AG04450 (cell line): ENCODE measurements around the gene GRIN3A. TPM values are rescaled to one million over a fixed set of nuclear protein-coding genes. Genes with fewer than 3 reads are reported as not detected.
A peak's percentile ranks its signal among the peaks of the same experiment; 100 is the strongest.
"Not testable (repeated sequence)": the region's sequence is repeated elsewhere in the genome, so short reads cannot be mapped to it uniquely, and the experiment has no call there.

Experiments used
- CTCF ChIA-PET: fragments of 300-600, 350-600 bp; formaldehyde crosslinking; extraction: SDS; loops from one replicate; lab custom pipeline; 2022; ENCODE audit warnings: antibody characterized with exemption, inconsistent platforms; lab: Charles Lee
- POLR2A ChIA-PET: fragments of 350-600 bp; formaldehyde crosslinking; extraction: SDS; loops from one replicate; lab custom pipeline; 2021; ENCODE audit warnings: antibody characterized with exemption, inconsistent platforms; lab: Yijun Ruan, JAX
- DNase-seq: peaks from one replicate; pipeline ENCODE4 v3.0.0-alpha.2; 2011; ENCODE audit warnings: low read depth, low spot score
- H3K27ac ChIP-seq: one replicate; pipeline ENCODE4 v1.5.1; 2012; ENCODE audit warnings: low read depth, low read length, control low read depth
- H3K27me3 ChIP-seq: one replicate; pipeline ENCODE4 v1.6.0; 2012; ENCODE audit warnings: low read length; ENCODE audit not compliant: control insufficient read depth, insufficient read depth
- H3K4me3 ChIP-seq: 2 replicates; pipeline ENCODE4 v1.5.1; 2011; ENCODE audit warnings: mild to moderate bottlenecking, low read depth, low read length, control low read depth
- H3K9me3 ChIP-seq: 2 replicates; pipeline ENCODE4 v1.5.1; 2012; ENCODE audit warnings: low read length; ENCODE audit not compliant: control insufficient read depth, insufficient read depth
- polyA plus RNA-seq: library from polyadenylated mRNA; depleted of rRNA; stranded (reverse); fragments of >200 nt; gene quantifications from 2 replicates; pipeline ENCODE4 v1.2.3, GENCODE V29; 2011
- TF ChIP-seq, protein P1 (sequence below): IDR thresholded peaks from 2 replicates; pipeline ENCODE4 v1.5.1; 2011; ENCODE audit warnings: low read depth, low read length, control low read depth, inconsistent platforms

GRIN3A gene
- polyA plus RNA-seq, 1 experiment: not detected

GRCh38 chr9:101736717-101737116, 1.7 kb downstream of the GRIN3A start:
- POLR2A ChIA-PET: no interaction called here
- Histone ChIP-seq H3K9me3 (peaks cover 4% of the 10 kb centered on the region; the same call in 1 of the 2 replicates), H3K27me3 (peaks cover 5% of the 10 kb centered on the region), H3K27ac (no peak overlapping the region), H3K4me3 (no peak overlapping the region)
- TF ChIP-seq, protein P1, sequence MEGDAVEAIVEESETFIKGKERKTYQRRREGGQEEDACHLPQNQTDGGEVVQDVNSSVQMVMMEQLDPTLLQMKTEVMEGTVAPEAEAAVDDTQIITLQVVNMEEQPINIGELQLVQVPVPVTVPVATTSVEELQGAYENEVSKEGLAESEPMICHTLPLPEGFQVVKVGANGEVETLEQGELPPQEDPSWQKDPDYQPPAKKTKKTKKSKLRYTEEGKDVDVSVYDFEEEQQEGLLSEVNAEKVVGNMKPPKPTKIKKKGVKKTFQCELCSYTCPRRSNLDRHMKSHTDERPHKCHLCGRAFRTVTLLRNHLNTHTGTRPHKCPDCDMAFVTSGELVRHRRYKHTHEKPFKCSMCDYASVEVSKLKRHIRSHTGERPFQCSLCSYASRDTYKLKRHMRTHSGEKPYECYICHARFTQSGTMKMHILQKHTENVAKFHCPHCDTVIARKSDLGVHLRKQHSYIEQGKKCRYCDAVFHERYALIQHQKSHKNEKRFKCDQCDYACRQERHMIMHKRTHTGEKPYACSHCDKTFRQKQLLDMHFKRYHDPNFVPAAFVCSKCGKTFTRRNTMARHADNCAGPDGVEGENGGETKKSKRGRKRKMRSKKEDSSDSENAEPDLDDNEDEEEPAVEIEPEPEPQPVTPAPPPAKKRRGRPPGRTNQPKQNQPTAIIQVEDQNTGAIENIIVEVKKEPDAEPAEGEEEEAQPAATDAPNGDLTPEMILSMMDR: no peak
- DNase-seq: no peak
- CTCF ChIA-PET: interaction anchor here (1.9 kb wide), 1 partner anchor 9 kb away, joined by 4 read pairs; no protein-coding TSS in a partner anchor

DNA sequence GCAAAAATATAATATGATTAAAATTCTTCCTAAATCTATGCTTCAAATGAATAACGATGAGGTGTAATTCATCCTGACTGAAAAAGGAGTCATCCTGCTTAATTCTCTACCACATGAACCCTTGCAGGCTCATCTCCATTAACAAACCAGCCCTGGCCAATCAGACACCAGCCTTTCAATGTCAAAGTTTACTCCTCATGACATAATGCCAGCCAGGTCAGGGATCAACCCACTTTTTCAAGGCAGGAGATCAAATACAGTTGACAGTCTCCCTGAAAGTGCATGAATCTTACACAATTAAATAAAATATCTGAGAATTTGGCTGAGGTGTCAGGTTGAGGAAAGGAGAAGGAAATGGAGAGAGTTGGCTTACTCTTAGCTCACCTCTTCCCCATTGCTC, 7.0 kb downstream of the GRIN3A start:
- no peak for DNase-seq
- Histone ChIP-seq H3K27ac (no peak overlapping the region), H3K4me3 (no peak overlapping the region), H3K9me3 (no peaks in the 10 kb centered on the region), H3K27me3 (no peaks in the 10 kb centered on the region)
- CTCF ChIA-PET: no interaction called here
- POLR2A ChIA-PET: no interaction called here
- TF ChIP-seq, protein P1: no peak

DNA sequence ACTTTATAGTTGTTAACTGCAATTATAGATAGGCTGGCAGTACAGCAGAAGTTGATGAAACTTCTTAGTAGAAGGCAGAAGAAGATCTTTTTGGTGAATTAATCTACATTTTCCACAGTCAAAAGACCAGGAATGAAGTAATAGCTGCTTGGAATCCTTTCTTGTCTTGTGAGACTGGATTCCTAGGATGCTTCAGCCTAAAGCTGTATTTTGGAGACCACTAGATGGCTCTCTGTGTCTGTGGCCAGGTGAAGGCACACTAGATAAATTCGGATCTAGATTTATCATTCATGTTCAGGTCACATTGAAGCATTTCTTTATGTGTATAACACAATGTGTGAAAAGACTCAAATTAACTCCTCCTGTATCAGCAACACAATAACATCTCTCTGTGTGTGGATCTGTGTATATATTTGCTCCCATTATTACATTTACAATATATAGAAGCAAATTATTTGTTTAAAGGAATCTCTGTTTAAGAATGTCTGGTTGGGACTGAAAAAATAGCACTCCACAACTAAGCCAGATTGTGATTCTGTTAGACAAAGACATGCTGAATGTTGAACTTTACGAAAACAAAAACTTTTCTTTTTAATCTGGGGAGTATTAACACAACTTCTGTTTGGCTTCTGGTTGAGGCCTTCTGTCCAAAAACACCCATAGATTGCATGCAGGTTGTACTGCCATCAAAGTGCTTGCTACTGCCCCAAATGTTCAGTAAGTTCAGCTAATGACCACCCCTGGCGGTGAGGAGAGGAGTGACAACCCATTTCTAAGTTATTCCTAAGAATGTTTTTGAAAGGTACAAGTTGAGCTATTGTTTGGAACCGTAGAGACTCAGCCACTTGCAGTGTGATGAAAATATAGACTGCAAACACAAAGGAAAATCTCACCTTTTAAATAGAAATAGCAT, 10.6 kb downstream of the GRIN3A start:
- no peak overlapping the region for H3K27ac ChIP-seq
- CTCF ChIA-PET: interaction anchor here (0.8 to 1.6 kb wide), 4 partner anchors 9 to 106 kb away, joined by 3 to 4 read pairs (median 3); no protein-coding TSS in a partner anchor
- no peaks in the 10 kb centered on the region; the same call in 1 of the 2 replicates for H3K9me3 ChIP-seq
- no peak for DNase-seq
- H3K4me3 ChIP-seq: no peak overlapping the region
- POLR2A ChIA-PET: no interaction called here
- TF ChIP-seq, protein P1: peak; percentile 56
- H3K27me3 ChIP-seq: no peaks in the 10 kb centered on the region

GRCh38 chr9:101724271-101724670, 14.2 kb downstream of the GRIN3A start:
- CTCF ChIA-PET, H3K27ac ChIP-seq, DNase-seq: not testable (repeated sequence)

DNA sequence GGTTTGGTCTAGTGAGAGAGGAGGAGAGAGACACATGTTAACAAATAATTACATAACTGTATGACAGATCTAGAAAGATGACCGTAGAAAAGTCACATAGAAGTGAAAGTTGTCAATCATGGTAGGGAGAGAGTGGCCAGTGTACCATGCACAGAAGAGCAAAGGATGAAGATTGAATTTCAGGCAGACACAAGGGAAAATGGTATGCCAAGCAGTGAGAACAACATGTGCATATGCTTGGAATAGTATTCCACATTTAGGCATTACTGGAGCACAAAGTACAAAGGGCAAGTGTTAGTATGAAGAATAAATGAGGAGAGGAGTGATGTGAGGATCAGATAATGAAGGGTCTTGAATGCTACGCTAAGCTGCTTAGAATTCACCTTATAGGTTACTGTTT, 20.3 kb downstream of the GRIN3A start:
- TF ChIP-seq, protein P1: no peak
- no peak overlapping the region for H3K4me3 ChIP-seq
- ChIA-PET POLR2A (no interaction called here), CTCF (no interaction called here)
- H3K27me3 ChIP-seq: no peaks in the 10 kb centered on the region
- no peak for DNase-seq
- no peaks in the 10 kb centered on the region for H3K9me3 ChIP-seq
- H3K27ac ChIP-seq: no peak overlapping the region

More at GRCh38 chr9:101724271-101724670, 14.2 kb downstream of the GRIN3A start:
- H3K9me3 ChIP-seq, H3K4me3 ChIP-seq, H3K27me3 ChIP-seq, POLR2A ChIA-PET: not testable (repeated sequence)
